ENCODE data around the gene FTL.

The FTL gene

GRCh38 chr19:48965806-48966540 lies 864 bp downstream of the FTL start:
- peak; percentile 80 to 83 for DNase-seq (ENCODE audit: low read depth in 2 of 2)

DNA sequence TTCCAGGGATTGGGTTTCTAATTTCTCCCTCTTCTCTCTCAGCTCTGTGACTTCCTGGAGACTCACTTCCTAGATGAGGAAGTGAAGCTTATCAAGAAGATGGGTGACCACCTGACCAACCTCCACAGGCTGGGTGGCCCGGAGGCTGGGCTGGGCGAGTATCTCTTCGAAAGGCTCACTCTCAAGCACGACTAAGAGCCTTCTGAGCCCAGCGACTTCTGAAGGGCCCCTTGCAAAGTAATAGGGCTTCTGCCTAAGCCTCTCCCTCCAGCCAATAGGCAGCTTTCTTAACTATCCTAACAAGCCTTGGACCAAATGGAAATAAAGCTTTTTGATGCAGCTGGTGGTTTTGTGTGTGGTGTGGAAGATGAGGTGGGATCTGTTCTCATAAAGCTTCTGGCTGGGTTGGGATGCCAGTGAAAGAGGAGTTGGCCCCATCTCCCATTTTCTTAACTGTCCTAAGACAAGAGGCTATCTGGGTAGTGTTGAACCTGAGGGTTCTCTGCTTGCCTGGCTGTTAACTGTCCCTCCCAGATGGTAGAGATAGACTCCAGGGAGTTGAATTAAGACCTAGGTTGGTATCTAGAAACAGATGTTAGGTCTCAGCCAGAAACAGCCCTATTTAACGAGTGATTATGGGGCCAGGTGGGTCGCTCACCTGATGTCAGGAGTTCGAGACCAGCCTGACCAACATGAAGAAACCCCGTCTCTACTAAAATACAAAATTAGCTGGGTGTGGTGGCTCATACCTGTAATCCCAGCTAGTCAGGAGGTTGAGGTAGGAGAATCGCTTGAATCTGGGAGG lies 1.6 kb downstream of the FTL start:
- DNase-seq (ENCODE audit: low read depth in 2 of 2) = no peak

DNA sequence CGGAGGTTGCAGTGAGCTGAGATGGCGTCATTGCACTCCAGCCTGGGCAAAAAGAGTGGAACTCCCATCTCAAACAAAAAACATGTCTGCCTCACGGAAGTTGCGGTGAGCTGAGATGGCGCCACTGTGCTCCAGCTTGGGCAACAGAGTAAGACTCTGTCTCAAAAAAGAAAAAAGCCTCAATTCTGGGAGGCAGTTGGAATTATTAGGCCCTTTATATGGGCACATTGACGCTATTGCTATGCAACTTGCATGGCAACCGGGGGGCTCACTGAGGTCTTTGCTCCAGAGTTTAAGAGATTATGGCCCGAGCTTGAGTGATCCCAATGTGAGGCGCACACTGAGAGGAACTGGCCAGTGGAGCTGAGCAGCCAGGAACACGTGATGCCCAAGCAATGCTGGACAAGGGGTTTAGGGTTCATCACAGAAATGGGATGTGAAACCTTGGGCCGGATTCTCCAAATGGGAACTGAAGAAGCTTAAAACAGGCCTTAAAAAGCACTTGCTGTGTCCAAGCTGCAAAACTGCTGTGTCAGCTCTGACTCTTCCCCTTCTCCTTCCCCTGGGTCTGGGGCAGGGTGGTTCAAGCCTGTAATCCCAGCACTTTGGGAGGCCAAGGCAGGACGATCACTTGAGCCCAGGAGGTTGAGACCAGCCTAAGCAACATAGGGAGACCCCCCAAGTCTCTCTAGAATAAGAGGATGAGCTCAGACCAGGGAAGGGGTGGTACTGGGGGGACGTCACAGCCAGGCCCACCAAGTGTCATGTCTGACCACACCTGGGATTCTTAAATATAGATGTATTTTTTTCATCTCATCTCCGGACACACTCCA lies 2.5 kb downstream of the FTL start:
- DNase-seq (ENCODE audit: low read depth in 2 of 2) = no peak

GRCh38 chr19:48968179-48968661 lies 3.1 kb downstream of the FTL start:
- no peak for DNase-seq (ENCODE audit: low read depth in 2 of 2)

GRCh38 chr19:48968813-48969218 lies 3.7 kb downstream of the FTL start:
- no peak for DNase-seq (ENCODE audit: low read depth in 2 of 2)

- no peak for DNase-seq (ENCODE audit: low read depth in 2 of 2)
These were observed 4.4 kb downstream of the FTL start for GRCh38 chr19:48969276-48970138.

DNA sequence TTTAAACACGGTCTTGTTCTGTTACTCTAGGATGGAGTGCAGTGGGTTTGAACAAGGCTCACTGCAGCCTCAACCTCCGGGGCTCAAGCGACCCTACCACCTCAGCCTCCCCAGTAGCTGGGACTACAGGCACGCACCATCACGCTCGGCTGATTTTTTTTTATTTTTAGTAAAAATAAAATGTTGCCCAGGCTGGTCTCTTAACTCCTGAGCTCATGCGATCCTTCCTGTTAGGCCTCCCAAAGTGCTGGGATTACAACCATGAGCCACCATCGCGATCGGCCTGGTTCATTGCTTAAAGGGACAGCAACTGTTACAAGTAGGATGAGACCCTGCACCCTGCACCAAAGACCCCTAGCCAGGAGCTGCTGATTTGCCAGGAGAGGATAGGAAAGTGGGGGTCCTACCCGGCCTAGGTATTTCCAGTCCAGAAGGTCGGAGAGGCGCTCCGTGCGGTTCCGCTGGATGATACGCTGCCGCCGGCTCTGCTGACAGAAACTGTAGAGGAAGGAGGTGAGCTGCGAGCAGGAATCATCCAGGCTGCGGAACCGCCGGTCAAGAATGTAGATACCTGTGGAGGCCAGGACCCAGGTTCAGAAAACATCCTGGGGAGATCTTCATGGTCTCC lies 5.1 kb downstream of the FTL start:
- no peak for DNase-seq (ENCODE audit: low read depth in 2 of 2)

GRCh38 chr19:48970923-48971395 lies 5.8 kb downstream of the FTL start:
- DNase-seq (ENCODE audit: low read depth in 2 of 2) = peak; percentile 80 to 87

DNA sequence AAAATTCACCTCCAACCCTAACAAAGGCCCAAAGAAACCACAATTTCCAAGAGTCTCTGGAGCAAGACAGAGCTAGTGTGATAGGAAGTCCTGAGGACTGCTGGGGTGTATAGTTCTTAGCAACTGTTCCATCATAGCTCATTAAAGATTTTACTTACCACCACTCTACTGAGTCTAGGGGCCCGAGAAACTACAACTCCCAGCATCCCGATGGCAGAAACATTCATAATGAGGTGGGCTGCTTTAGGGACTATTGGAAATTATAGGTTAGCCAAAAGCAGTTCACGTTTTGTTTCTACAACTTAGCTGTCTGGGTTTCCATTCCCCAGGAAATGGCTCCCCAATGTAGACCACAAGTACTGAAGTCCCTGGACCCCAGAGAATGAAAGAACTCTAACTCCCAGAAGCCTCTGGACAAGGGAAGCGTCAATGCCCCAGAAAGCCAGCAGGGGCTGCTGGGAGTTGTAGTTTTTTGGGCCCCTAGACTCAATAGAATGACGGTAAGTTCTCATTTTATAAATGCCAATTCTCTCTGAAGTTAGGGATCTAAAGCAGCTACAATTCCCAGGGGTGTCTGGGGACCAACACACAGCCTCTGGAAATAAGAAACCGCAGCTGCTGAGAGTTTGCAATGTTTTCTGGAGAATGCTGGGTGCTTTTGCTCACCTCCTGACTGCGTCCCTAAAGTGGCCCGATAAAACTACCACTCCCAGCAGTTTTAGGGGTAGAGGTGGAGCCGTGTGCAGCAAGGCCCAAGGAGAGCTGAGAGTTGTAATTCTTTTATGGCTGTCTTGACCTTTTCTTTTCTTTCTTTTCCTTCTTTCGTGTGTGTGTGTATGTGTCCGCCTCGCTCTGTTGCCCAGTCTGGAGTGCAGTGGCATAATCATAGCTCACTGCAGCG lies 11.1 kb downstream of the FTL start:
- DNase-seq (ENCODE audit: low read depth in 2 of 2) = no peak

DNA sequence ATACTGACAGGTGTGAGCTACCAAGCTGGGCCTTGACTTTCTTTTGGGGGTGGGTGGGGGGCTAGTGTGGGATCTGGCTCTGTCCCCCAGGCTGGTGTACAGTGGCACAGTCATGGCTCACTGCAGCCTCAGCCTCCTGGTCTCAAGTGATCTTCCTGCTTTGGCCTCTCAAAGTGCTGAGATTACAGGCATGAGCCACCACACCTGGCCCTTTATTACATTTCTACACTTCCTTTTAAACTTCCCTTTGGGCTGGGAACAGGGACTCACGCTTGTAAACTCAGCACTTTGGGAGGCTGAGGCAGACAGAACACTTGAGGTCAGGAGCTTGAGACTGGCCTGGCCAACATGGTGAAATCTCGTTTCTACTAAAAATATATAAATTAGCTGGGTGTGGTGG lies 12.0 kb downstream of the FTL start:
- no peak for DNase-seq (ENCODE audit: low read depth in 2 of 2)

- DNase-seq (ENCODE audit: low read depth in 2 of 2) = no peak
These were observed 17.2 kb downstream of the FTL start for GRCh38 chr19:48982280-48982679.

DNA sequence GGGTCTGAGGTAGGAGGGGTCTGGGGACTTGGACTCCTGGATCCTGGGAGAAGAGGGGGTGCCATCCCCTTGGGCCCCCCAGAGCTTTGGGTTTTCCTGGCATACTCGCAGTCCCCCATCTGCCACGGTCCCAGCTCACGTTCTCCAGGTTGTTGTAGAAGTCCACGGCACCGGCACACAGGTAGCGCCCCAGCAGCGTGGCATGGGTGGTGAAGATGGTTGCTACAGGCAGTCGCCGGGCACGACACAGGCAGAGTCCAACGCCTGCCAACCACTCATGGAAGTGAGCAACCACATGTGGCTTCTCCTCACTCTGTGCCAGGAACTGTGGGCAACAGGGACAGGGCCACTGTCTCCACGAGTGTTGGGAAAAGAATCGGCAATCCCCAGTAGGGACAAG lies 20.6 kb downstream of the FTL start:
- DNase-seq (ENCODE audit: low read depth in 2 of 2) = no peak

- DNase-seq (ENCODE audit: low read depth in 2 of 2) = no peak
These were observed 21.1 kb downstream of the FTL start for GRCh38 chr19:48986211-48986610.

DNA sequence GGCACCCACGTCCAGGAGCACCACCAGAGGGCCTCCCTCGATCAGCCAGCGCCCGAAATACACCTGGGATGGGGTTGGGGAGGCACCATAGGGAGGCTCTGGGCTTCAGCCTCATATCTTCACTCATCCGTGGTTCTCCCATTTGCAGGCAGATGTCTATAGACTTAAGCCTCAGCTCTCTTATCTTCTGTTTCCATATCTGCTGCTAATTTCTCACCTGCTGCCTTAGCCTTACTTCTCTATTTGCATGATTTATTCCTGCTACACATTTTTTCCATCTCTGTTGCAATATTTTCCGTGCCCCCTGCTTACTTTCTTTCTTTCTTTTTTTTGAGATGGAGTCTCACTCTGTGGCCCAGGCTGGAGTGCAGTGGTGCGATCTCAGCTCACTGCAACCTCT lies 22.2 kb downstream of the FTL start:
- no peak for DNase-seq (ENCODE audit: low read depth in 2 of 2)

DNA sequence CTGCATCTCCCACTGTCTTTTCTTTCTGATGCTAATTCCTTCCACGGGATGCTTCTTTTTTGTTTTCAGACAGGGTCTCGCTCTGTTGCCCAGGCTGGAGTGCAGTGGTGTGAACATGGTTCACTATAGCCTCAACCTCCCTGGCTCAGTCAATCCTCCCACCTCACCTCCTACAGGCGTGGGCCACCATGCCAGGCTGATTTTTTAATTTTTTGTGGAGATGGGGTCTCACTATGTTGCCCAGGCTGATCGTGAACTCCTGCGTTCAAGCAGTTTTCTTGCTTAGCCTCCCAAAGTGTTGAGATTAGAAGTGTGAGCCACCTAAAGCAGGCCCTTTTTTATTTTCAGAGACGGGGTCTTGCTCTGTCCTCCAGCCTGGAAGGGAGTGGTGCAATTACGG lies 23.2 kb downstream of the FTL start:
- no peak for DNase-seq (ENCODE audit: low read depth in 2 of 2)

- DNase-seq (ENCODE audit: low read depth in 2 of 2) = no peak
These were observed 23.8 kb downstream of the FTL start for GRCh38 chr19:48988860-48989259.

- DNase-seq (ENCODE audit: low read depth in 2 of 2) = no peak
These were observed 24.7 kb downstream of the FTL start for GRCh38 chr19:48989701-48990291.

DNA sequence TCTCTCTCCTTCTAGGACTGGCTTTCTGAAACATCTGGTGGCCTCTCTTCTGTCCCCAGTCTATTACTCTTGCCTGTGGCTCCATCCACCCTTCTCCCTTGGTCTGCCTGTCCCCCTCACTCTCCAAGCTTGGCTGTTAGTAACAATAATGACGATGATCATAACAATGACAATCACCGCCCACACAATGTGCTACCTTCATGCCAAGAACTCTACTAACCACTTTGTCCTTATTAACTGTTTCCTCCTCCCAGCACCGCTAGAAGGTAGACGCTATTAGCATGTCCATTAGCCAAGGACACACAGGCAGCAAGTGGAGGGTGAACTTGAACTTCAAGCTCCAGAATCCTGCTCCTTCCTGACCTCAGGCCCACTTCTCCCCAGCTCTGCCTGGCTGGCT lies 25.3 kb downstream of the FTL start:
- DNase-seq (ENCODE audit: low read depth in 2 of 2) = no peak

DNA sequence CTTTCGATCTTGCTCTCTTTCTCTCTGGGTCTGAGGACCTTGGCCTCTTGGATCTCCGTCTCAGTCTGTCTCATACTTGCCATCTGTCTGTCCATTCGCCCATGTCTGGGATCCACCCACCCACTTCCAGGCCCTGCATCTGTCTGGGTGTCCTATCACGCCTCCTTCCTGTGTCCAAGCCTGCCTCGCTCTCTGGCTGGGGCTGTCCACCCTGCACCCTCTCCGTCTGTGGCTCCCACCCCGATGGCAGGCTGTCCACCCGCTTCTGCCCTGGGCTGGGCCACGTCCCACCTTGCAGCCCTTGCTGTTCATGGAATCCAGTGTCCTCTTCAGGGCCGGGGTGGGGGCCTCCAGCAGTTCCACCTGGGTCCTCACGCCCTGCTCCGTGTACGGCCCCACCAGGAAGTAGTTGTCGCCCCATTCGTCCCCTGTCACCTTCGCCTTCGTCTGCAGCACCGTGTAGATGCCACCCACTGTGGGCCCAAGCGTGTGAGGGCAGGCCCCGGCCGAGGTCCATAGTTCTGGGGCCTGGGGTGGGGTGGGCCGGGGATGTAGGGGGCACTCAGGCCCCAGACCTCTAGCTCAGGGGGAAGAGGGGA lies 26.0 kb downstream of the FTL start:
- no peak for DNase-seq (ENCODE audit: low read depth in 2 of 2)

Data from stimulated activated CD4-positive, alpha-beta T cell treated with anti-CD3 and anti-CD28 coated beads, Interleukin-1b, Interleukin-23, amount 100 ng/mL, for 4 hours (primary cell).